H9 (cell line): ENCODE results near the gene PLAC9. TPM values are rescaled to one million over a fixed set of nuclear protein-coding genes. Genes with fewer than 3 reads are reported as not detected.

Experiments used
- DNase-seq: peaks from one replicate; pipeline ENCODE4 v3.0.0-alpha.2; 2017
- H2AFZ ChIP-seq: one replicate; pipeline ENCODE4 v1.6.1; 2013; ENCODE audit warnings: mild to moderate bottlenecking, low read length, control low read depth, moderate library complexity
- H2AK5ac ChIP-seq: 2 replicates; pipeline ENCODE4 v1.6.1; 2013; ENCODE audit warnings: low read length, control low read depth, mixed read lengths; ENCODE audit not compliant: insufficient read length
- H2BK120ac ChIP-seq: one replicate; pipeline ENCODE4 v1.6.1; 2013; ENCODE audit warnings: low read depth, mild to moderate bottlenecking, low read length, control low read depth, inconsistent platforms; ENCODE audit not compliant: poor library complexity, severe bottlenecking
- H2BK12ac ChIP-seq: 2 replicates; pipeline ENCODE4 v1.6.1; 2013; ENCODE audit warnings: low read length, control low read depth, mixed read lengths, low read depth; ENCODE audit not compliant: insufficient read length
- H2BK15ac ChIP-seq: 2 replicates; pipeline ENCODE4 v1.6.1; 2013; ENCODE audit warnings: low read depth, low read length, control low read depth
- H2BK20ac ChIP-seq: one replicate; pipeline ENCODE4 v1.6.1; 2013; ENCODE audit warnings: low read depth, mild to moderate bottlenecking, low read length, control low read depth, inconsistent platforms; ENCODE audit not compliant: poor library complexity, severe bottlenecking
- H2BK5ac ChIP-seq: 2 replicates; pipeline ENCODE4 v1.6.1; 2013; ENCODE audit warnings: low read length, control low read depth, mixed read lengths; ENCODE audit not compliant: insufficient read length
- H3K14ac ChIP-seq: 2 replicates; pipeline ENCODE4 v1.6.1; 2013; ENCODE audit warnings: low read length, control low read depth; ENCODE audit not compliant: insufficient read depth
- H3K18ac ChIP-seq: 2 replicates; pipeline ENCODE4 v1.6.1; 2013; ENCODE audit warnings: low read depth, mild to moderate bottlenecking, mixed read lengths, low read length, control low read depth; ENCODE audit not compliant: insufficient read length
- H3K23ac ChIP-seq: 2 replicates; pipeline ENCODE4 v1.6.1; 2013; ENCODE audit warnings: low read length, control low read depth, mixed read lengths, low read depth; ENCODE audit not compliant: insufficient read length
- H3K23me2 ChIP-seq: 2 replicates; pipeline ENCODE4 v1.6.1; 2013; ENCODE audit warnings: low read depth, mild to moderate bottlenecking, mixed read lengths, low read length, control low read depth; ENCODE audit not compliant: insufficient read length, poor library complexity, severe bottlenecking
- H3K27ac ChIP-seq: 2 replicates; pipeline ENCODE4 v1.5.1; 2013; ENCODE audit warnings: low read length, control low read depth, mixed read lengths, low read depth; ENCODE audit not compliant: insufficient read length
- H3K27me3 ChIP-seq: 2 replicates; pipeline ENCODE4 v1.6.1; 2013; ENCODE audit warnings: low read length, control low read depth, inconsistent platforms; ENCODE audit not compliant: insufficient read depth
- H3K4ac ChIP-seq: 2 replicates; pipeline ENCODE4 v1.6.1; 2013; ENCODE audit warnings: low read depth, mild to moderate bottlenecking, control low read depth, inconsistent platforms, low read length, moderate library complexity
- H3K4me1 ChIP-seq: 2 replicates; pipeline ENCODE4 v1.6.1; 2013; ENCODE audit warnings: low read length, control low read depth, inconsistent platforms; ENCODE audit not compliant: insufficient read depth
- H3K4me2 ChIP-seq: 2 replicates; pipeline ENCODE4 v1.6.1; 2013; ENCODE audit warnings: low read length, control low read depth, mixed read lengths; ENCODE audit not compliant: insufficient read length, insufficient read depth
- H3K56ac ChIP-seq: 2 replicates; pipeline ENCODE4 v1.6.1; 2013; ENCODE audit warnings: low read depth, mild to moderate bottlenecking, mixed read lengths, low read length, control low read depth; ENCODE audit not compliant: insufficient read length
- H3K79me1 ChIP-seq: 2 replicates; pipeline ENCODE4 v1.6.1; 2013; ENCODE audit warnings: low read depth, mild to moderate bottlenecking, moderate library complexity, low read length, control low read depth, inconsistent platforms; ENCODE audit not compliant: insufficient read depth, poor library complexity, severe bottlenecking
- H3K79me2 ChIP-seq: 2 replicates; pipeline ENCODE4 v1.6.1; 2013; ENCODE audit warnings: low read length, control low read depth, inconsistent platforms; ENCODE audit not compliant: insufficient read depth
- H3K9ac ChIP-seq: 2 replicates; pipeline ENCODE4 v1.6.1; 2013; ENCODE audit warnings: low read length, control low read depth, mixed read lengths; ENCODE audit not compliant: insufficient read length; ENCODE audit errors: extremely low read depth
- H3K9me3 ChIP-seq: one replicate; pipeline ENCODE4 v1.6.1; 2013; ENCODE audit warnings: low read depth, low read length, inconsistent platforms; ENCODE audit not compliant: control insufficient read depth
- H3T11ph ChIP-seq: one replicate; pipeline ENCODE4 v1.6.1; 2013; ENCODE audit warnings: mild to moderate bottlenecking, low read length, control low read depth, inconsistent platforms
- H4K20me1 ChIP-seq: one replicate; pipeline ENCODE4 v1.6.1; 2013; ENCODE audit not compliant: control insufficient read depth, insufficient read length, insufficient read depth
- H4K5ac ChIP-seq: 2 replicates; pipeline ENCODE4 v1.6.1; 2013; ENCODE audit warnings: low read depth, mild to moderate bottlenecking, mixed read lengths, low read length, control low read depth; ENCODE audit not compliant: insufficient read length
- H4K8ac ChIP-seq: replicated peaks from 2 replicates; pipeline ENCODE4 v1.6.1; 2013; ENCODE audit warnings: low read length, control low read depth, mixed read lengths, low read depth; ENCODE audit not compliant: insufficient read length
- H4K91ac ChIP-seq: 2 replicates; pipeline ENCODE4 v1.6.1; 2013; ENCODE audit warnings: low read depth, mild to moderate bottlenecking, moderate library complexity, mixed read lengths, low read length, control low read depth; ENCODE audit not compliant: insufficient read length
- H3K27ac Mint-ChIP-seq, 3 experiments: 2 replicates in 2 of 3; 3 replicates in 1 of 3; pipeline ENCODE4 v1.8.0; 2020 to 2021; ENCODE audit warnings: mixed read lengths in 3 of 3, mild to moderate bottlenecking in 1 of 3, moderate library complexity in 1 of 3
- H3K27me3 Mint-ChIP-seq: 2 replicates; pipeline ENCODE4 v1.8.0; 2021; ENCODE audit warnings: low read depth, mild to moderate bottlenecking, moderate library complexity, mixed read lengths
- H3K36me3 Mint-ChIP-seq, 3 experiments: 2 replicates in 2 of 3; 3 replicates in 1 of 3; pipeline ENCODE4 v1.8.0; 2020 to 2021; ENCODE audit warnings: low read depth in 3 of 3, mixed read lengths in 3 of 3; ENCODE audit not compliant: insufficient read depth in 1 of 3
- H3K4me1 Mint-ChIP-seq, 2 experiments: 2 replicates each; pipeline ENCODE4 v1.8.0; 2020; ENCODE audit warnings: mixed read lengths in 2 of 2
- H3K4me3 Mint-ChIP-seq, 2 experiments: 2 replicates in 1 of 2; 3 replicates in 1 of 2; pipeline ENCODE4 v1.8.0; 2020 to 2021; ENCODE audit warnings: mild to moderate bottlenecking in 2 of 2, mixed read lengths in 2 of 2, moderate library complexity in 1 of 2
- H3K9me3 Mint-ChIP-seq, 2 experiments: 2 replicates in 1 of 2; 3 replicates in 1 of 2; pipeline ENCODE4 v1.8.0; 2020; ENCODE audit warnings: mild to moderate bottlenecking in 2 of 2, mixed read lengths in 2 of 2, moderate library complexity in 1 of 2
- CTCF ChIP-seq: fragments of 200-600 bp; sonication (generic); conservative IDR thresholded peaks from 3 replicates; pipeline ENCODE4 v1.8.0; 2021; ENCODE audit warnings: antibody characterized with exemption, mild to moderate bottlenecking
- WGBS: extraction: QIAGEN DNeasy Blood & Tissue Kit; methylation state at CpG from one replicate; pipeline ENCODE4 v1.1.7; 2013; ENCODE audit warnings: missing lambda C conversion rate, low lambda C conversion rate, mixed read lengths; ENCODE audit not compliant: insufficient read length; ENCODE audit errors: extremely low coverage; 5-methylcytosine and 5-hydroxymethylcytosine counted together
- total RNA-seq: library from RNA; stranded (reverse); gene quantifications from 2 replicates; pipeline ENCODE4 v1.2.1, GENCODE V29; 2021

Gene PLAC9
- total RNA-seq, 1 experiment from 2014 or later: 4.3 TPM

- Histone ChIP-seq H2BK20ac (no peak overlapping the region), H3T11ph (no peak overlapping the region), H3K4ac (no peak overlapping the region), H3K79me1 (no peaks in the 10 kb centered on the region), H4K20me1 (no peaks in the 10 kb centered on the region), H3K14ac (no peak overlapping the region; the same call in 1 of the 2 replicates), H3K9me3 (no peaks in the 10 kb centered on the region), H4K5ac (no peak overlapping the region), H3K23me2 (no peaks in the 10 kb centered on the region), H4K8ac (no peak overlapping the region), H2BK5ac (no peak overlapping the region), H3K4me2 (no peak overlapping the region), H3K79me2 (no peaks in the 10 kb centered on the region), H2BK120ac (no peak overlapping the region), H3K27ac (no peak overlapping the region), H3K9ac (no peak overlapping the region), H3K18ac (no peak overlapping the region), H3K4me1 (no peaks in the 10 kb centered on the region; the same call in 1 of the 2 replicates), H3K56ac (no peak overlapping the region), H2BK15ac (no peak overlapping the region), H2AK5ac (no peak overlapping the region), H4K91ac (no peak overlapping the region), H2AFZ (no peak overlapping the region), H2BK12ac (no peak overlapping the region), H3K27me3 (no peaks in the 10 kb centered on the region), H3K23ac (no peak overlapping the region)
- no CpG with 5 or more reads among the region's 28 CpGs for WGBS
- no peaks in the 10 kb centered on the region for H3K9me3 Mint-ChIP-seq
- H3K27ac Mint-ChIP-seq: peak overlapping the region in 2 of 3 experiments; percentile 20 to 70; a peak in 2 of 7 replicates
- DNase-seq: no peak
- TF ChIP-seq CTCF: no peak
- peaks cover 16 to 29% of the 10 kb centered on the region in 2 experiments for H3K4me1 Mint-ChIP-seq
- H3K36me3 Mint-ChIP-seq: peaks cover 4 to 24% (median 20%) of the 10 kb centered on the region in 3 experiments; a peak in 6 of 7 replicates
- H3K27me3 Mint-ChIP-seq: peaks cover 1% of the 10 kb centered on the region; the same call in 1 of the 2 replicates
- H3K4me3 Mint-ChIP-seq: no peak overlapping the region
These were observed 34.3 kb downstream of the PLAC9 start for GRCh38 chr10:80166581-80167470.
